Measurements from ENCODE around the gene WWP2.

Gene WWP2

GRCh38 chr16:69860233-69861231 lies 98.4 kb downstream of the WWP2 start:
- DNase-seq: no peak

GRCh38 chr16:69861292-69862030 lies 99.3 kb downstream of the WWP2 start:
- no peak for DNase-seq

- DNase-seq: no peak
Observed at GRCh38 chr16:69863401-69864281, 101.5 kb downstream of the WWP2 start.

- no peak for DNase-seq
Observed at GRCh38 chr16:69865701-69866100, 103.6 kb downstream of the WWP2 start.

GRCh38 chr16:69867784-69868560 lies 105.8 kb downstream of the WWP2 start:
- DNase-seq: no peak

- no peak for DNase-seq
Observed at GRCh38 chr16:69870761-69871160, 108.6 kb downstream of the WWP2 start.

GRCh38 chr16:69871708-69872107 lies 109.6 kb downstream of the WWP2 start:
- no peak for DNase-seq

- no peak for DNase-seq
Observed at GRCh38 chr16:69872888-69873287, 110.8 kb downstream of the WWP2 start.

GRCh38 chr16:69873783-69874182 lies 111.7 kb downstream of the WWP2 start:
- no peak for DNase-seq

GRCh38 chr16:69874271-69874670 lies 112.1 kb downstream of the WWP2 start:
- DNase-seq: no peak

GRCh38 chr16:69880640-69881133 lies 118.6 kb downstream of the WWP2 start:
- DNase-seq: no peak

GRCh38 chr16:69881141-69881540 lies 119.0 kb downstream of the WWP2 start:
- DNase-seq: no peak

- DNase-seq: no peak
Observed at GRCh38 chr16:69883744-69884143, 121.6 kb downstream of the WWP2 start.

- DNase-seq: no peak
Observed at GRCh38 chr16:69885722-69886121, 123.6 kb downstream of the WWP2 start.

- no peak for DNase-seq
Observed at GRCh38 chr16:69886726-69887125, 124.6 kb downstream of the WWP2 start.

GRCh38 chr16:69888005-69888590 lies 126.0 kb downstream of the WWP2 start:
- DNase-seq: no peak

GRCh38 chr16:69889295-69889964 lies 127.3 kb downstream of the WWP2 start:
- no peak for DNase-seq

- no peak for DNase-seq
Observed at GRCh38 chr16:69890114-69890891, 128.2 kb downstream of the WWP2 start.

- no peak for DNase-seq
Observed at GRCh38 chr16:69890892-69891282, 128.8 kb downstream of the WWP2 start.

- DNase-seq: no peak
Observed at GRCh38 chr16:69892378-69892777, 130.2 kb downstream of the WWP2 start.

All from CD4-positive, alpha-beta T cell treated with Interleukin-21 for 1 hour (primary cell).